Measurements from ENCODE around the gene THAP4.

The THAP4 gene

DNA sequence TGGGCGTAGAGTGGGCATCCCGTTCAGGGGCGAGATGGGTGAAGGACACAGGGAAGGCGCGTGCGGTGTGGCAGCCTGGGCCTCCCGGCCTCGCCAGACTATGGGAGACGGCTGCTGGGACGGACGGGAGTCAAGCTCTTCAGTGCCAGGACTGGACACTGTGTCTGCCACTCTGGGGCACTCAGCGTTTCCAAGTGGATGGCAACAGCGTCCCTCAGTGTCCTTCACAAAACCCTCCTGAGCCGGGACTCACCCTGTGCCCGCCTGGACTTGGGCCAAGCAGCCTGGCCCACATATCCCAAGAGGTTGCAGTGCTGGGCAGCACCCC lies 94.7 kb downstream of the THAP4 start:
- DNase-seq = no peak

DNA sequence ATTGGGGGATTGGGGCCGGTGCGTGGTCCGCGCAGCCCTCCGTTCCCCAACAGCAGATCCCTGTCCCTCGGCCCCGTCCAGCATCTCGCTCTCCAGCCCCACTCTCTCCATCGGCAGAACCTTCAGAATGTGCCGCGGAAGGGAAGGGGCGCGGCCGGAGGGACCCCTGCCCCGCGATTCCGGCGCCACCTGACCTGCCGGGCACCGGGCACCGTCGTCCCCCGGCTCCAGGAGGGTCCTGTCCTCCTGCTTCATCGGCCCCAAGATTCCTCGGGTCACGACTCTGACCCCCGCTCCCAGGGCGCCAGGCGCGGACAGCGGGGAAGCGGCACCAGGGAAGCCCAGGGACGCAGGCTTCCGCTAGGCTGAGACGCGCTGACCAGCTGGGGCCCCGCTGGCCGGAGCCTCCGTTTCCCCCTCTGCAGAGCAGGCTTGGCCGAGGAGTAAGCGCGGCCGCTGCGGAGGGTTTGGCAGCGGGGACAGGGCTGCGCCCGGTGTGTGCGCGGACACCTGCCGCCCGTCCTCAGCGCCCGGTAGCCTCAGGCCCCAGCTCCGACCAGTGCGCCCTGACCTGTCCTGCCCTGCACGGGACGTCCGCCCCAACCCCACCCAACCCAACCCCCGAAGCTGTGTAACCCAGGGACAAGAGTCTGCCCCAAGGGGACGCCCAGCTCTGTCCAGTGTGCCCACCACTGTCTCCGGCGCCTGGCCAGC lies 95.2 kb downstream of the THAP4 start:
- DNase-seq = no peak

DNA sequence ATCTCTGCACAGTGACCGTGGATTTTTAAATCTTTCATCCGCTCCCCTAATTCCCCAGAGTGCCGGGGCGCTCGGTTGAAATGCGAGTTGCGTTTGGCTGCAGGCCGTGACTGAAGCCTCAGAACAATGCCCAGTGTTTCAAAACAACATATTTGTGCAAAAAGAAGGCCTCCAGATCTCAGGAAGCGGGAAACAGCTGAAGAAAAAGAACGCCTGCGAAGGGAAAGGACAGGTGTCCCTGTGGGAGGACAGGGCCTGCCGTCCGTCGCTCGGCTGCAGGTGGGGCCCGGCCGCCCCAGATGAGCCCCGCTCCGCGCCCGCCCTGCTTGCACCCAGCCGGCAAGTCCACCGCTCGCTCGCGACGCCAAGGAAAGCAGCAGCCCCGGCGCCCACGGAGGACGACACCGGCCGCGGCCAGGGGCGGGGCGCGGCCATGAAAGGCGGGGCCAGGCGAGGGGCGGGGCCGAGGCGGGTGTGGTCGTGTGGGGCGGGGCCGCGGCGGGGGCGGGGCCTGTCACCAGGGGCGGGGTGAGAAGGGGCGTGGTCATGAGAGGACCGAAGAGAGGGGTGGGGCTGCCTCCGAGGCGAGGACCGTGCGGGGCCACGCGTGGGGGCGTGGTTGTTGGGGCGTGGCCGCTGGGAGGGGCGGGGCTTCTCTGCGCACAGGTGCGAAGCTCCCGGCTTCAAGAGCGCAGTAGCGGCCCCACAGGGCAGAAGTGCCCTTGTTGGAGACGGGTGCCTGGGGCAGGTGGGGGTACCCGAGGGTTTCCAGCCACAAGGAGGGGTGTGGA lies 96.0 kb downstream of the THAP4 start:
- peak; percentile 47 for DNase-seq

DNA sequence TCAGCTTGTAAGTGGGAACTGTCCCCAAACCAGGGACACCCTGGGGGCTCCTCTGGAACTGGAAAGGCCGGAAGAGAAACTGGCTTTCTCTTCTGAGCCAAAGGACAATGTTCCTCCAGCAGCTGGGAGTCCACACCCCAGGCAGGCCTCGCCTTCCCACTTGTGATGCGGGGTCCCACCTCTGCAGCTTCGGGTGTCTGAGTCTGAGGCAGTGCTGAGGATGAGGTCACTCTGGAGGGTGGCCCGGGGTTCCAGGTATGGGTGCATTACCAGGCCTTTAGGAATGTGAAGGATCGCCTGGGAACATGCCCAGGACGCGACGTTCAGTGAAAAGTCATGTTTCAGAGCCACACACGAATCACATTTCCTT lies 96.6 kb downstream of the THAP4 start:
- DNase-seq = no peak

DNA sequence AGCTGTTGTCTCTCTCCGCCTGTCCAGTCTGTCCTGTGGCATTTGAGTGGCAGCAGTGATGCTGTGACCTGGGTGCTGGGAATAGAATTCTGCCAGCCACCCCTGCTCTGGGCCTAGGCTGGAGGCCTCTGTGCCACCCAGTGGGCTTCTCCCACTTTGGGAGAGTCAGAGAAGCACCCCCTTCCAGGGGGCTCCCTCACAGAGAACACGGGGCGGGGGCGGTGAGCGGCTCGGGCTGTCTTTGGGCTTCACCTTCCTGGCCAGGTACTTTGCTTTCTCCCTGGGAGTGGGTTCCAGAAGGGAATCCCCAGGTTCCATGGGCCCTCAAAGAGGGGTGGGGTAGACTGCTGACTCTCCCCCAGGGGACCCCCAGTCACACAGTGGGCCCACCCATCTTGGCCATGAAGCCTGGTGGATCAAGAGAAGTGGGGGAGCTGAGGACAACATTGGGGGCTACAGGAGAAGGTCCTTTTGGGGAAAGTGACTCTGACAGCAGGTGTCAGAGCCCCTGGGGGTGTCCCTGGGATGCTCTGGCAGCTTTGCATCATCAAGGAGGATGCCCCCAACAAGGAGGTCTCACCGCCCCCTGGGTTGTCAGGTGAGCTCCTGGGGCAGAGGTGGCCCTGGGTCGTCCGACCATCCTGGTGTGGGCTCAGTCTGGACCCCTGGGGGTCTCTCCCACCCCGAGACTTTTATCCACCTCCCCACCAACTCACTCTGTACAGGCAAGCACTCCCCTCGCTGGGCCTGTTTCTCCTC lies 97.2 kb downstream of the THAP4 start:
- DNase-seq = no peak

DNA sequence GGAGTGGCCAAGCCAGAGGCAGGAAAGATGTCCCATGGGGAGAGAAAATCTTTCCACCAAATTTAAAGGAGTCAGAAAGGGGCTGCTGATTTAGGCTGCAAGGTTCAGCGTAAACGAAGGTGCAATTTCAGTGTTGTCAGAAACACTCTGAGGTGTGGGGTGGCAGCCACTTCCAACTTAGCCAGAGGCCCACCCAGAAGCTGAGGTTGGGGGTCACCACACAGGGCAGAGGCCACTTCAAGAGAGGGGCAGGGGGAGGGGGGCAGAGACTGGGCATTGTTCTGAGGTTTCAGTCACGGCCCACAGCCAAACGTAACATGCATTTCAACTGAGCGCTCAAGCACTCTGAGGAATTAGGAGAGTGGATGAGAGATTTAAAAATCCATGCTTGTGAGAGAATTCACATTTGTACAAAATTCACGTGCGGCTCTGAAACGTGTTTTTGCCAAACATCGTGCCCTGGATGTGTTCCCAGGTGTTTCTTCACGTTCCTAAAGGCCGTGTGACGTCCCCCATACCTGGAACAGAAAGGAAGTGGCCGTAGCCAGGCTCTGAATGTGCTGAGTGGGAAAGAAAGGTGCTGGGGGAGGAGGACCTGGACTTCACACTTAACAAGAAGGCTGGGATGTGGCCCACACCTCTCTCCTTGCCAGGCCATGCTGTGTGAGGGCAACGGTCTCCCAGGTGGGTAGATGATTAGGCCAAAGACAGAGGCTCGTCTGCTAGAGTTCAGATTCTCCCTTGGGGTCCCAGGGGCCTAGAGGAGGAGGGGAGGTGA lies 97.9 kb downstream of the THAP4 start:
- DNase-seq = no peak

DNA sequence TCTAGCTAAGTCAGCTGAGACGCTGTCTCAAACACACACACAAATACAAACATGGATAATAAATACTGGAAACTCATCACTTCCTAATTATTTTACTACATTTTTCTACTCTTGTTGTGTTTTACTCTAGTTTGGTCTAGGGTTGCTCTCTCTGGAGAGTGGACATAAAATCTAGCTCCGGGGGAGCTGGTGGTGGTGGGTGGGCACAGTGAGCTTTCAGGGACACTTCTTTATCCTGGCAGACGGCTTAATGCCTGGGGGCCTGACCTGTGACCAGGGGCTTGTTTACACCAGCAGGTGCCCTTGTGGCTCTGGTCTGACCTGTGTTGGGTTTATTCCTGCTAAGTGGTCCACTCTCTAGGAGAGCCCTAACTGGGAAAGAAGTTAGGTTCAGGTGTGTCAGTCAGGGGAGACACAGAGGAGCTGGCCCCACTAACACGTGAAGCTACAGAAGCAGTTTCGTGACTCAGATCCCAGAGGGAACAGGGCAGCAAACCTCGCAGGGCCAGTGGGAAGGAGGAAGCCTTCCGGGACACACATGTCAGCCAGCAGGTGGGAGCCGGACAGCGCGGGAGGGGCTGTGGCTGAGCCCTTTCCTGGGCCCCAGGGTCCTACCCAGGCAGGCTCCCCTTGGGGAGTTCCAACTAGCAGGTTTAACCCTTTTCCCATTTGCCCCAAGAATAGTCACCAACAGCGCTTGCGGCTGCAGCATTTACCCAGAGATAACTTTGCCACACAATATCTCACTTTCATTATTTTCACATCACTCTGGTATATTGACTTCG lies 100.9 kb downstream of the THAP4 start:
- DNase-seq = no peak

DNA sequence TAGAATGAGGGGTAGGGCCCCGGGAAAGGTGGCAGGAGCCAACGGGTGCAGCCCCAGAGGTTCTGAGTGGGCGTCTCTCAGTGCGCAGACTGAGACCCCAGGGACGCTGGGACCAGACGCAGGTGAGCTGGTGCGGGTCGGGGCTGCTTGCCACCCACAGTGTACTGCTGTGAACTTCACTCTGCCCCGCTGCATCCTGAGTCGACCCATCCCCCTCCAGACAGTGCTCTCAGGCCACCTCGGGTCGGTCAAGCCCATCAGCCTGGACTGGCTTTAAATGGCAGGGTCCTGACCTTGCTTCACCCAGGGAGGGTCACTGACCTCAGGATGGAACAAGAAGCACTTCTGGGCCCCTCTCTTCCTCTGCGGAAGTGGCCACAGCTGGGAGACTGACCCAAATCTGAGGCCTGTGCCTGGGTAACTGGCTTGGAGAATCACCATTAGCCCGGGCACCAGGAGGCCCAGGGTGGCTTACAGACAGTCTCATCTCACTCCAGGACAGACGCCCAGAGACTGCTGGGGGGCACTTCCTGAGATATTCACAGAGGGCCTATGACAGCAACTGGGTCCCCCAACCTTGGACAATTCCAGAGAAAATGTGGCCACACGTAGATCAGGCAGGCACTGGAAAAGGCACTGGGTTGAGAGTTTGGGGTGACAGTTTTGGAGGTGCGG lies 102.1 kb downstream of the THAP4 start:
- no peak for DNase-seq

All from NCI-H2227 treated with DMSO at 0.1 percent for 48 hours (cell line).